CD4-positive, alpha-beta T cell treated with Interleukin-2 at 100 ng/mL for 4 hours (primary cell): Measurements from ENCODE around the gene ASB8.
"Not testable (repeated sequence)": the region's sequence is repeated elsewhere in the genome, so short reads cannot be mapped to it uniquely, and the experiment has no call there.

Experiments
- DNase-seq: peaks from one replicate; pipeline ENCODE4 v3.0.0-alpha.2; 2020; ENCODE audit warnings: low spot score

Gene ASB8

DNA sequence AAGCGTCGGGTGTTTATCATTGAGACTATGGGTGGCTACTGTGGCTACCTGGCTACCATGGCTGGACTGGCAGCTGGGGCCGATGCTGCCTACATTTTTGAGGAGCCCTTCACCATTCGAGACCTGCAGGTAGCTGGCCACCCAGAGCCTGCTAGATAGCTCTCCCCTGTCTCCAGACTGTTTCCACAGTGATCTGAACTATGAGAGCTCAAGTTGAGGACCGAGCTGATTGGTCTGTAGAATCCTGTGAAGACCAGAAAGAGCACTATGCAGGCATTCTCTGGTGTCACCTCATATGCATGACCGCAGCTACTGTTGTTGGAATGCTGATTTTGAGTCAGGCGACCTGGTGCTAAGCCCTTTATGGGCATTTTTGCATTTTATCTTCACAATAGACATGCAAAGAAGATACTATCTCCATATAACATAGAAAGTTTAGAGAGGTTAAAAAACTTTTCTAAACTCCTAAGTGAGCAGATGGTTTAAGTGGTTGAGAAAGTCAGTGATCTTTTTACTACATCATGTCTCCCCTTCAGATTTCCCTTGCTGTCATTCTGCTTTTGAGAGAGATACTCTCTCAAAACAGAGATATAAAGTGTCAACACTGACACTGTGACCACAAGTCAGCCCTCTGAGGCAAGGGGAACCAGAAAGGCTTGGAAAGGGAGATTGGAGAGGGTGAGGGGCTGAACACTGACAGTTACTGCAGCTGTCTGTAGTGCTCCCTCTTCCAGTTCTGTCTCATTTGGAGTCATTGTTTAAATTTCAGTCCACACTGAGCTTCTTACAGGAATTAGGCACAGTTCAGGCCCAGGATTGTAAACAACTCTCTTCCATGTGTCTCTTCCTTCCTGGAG lies 14.3 kb downstream of the ASB8 start:
- DNase-seq, result no peak

DNA sequence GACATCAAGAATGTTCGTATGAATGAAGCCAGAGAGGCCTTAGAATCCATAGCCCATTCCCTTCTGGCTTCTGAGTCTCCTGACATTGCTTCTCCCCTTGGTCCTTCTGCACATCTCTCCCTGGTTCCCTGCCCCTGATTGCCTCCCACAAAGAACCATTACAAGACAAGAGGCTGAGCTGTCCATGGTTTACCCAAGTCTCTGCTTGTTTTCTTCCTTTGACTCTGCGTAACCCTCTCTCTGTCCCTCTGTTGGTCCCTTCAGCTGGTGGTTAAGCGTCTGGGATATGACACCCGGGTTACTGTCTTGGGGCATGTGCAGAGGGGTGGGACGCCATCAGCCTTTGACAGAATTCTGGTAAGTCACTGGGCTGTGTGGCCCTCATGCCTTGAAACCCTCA lies 22.3 kb downstream of the ASB8 start:
- no peak for DNase-seq

DNA sequence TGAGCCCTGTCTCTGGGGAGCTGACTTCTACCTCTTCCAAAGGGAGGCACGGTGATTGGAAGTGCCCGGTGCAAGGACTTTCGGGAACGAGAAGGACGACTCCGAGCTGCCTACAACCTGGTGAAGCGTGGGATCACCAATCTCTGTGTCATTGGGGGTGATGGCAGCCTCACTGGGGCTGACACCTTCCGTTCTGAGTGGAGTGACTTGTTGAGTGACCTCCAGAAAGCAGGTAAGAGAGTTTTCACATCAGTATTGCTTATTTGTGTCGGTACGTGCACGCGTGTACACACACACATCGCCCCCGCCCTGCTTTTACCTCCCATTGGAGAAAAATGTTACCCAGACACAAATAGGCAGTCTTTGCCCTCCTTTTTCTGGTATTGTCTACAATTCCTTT lies 24.5 kb downstream of the ASB8 start:
- no peak for DNase-seq

DNA sequence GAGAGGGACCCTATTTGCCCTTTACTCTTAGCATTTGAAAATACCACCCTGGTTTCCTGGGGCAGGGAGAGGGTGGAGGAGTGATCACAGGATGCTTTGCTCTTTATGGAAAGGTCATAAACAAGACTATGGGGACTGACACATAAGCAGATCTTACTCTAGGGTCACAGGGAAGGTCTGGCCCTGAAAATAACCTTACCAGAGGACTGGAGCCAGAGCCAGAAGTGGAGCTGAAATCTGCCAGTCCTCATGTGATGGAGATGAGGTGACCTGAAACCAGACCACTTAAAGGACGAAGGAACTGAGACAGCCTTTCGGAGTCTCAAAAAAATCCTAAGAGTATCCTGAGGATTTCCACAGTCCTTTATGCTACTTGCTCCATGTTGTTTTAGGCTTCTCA lies 25.8 kb downstream of the ASB8 start:
- DNase-seq, result no peak

DNA sequence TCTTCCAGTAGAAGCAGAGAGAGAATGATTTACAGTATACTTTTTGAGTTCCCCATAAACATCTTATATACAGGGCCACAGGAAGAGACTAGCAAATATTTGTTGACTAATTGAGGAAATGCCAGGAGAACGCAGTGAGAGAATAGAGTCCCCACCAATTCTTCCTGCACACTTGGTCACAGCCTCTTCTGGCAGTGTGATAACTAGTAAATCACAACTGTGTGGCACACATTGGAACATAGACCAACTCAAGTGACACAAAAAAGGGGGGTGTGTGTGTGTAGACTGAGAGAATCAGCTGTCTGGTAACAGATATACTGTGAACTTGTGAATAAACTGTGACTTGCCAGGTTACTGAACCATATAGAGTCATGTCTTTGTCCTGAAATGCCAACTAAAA lies 27.9 kb downstream of the ASB8 start:
- no peak for DNase-seq

DNA sequence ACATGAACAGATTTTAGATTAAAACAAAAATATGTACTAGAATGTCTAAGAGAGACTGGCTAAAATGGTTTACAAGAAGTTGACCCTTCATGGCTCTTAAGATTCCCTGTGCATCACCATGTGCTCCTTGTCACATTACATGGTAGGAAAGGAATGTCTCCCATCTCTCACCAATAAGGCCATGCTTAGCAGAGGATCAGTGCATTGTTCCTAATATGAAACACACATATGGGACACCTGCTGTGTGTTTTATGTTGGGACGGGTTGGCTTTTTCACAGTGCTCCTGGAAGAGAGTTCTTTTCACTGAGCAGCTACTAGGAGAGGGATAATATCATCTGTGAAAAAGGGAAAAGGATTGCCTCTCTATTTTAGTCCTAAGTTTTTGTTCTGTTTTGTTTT lies 28.5 kb downstream of the ASB8 start:
- no peak for DNase-seq

DNA sequence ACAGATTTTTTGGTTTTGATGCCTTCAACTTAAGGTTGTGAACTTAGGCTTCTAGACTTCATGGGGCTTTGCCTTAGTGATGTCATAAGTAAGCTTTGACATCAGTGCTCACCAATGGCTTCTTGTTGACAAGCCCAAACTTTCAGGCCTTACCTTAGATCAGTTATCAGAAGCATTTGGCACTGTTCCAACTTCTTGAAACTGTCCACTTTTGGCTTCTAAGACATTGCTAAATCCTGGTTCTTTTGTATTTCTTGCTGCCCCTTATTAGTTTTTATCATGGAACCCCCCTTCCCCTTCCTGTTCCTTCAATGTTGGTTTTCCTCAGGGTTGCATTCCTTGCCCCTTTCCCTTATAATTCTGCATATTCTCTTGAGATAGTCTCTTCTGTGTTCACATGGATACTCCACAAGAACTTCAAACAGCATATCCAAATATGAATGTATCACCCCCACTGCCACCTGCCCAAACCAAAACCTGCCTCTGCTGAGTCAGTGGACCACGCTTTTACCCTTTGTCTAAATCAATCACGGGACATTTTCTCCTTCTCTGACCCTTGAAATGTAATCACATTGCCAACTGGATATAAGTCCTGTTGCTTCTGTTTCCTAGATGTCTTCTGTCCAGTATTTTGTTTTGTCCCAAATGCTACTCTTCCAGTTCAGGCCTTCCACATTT lies 30.2 kb downstream of the ASB8 start:
- DNase-seq, result no peak

DNA sequence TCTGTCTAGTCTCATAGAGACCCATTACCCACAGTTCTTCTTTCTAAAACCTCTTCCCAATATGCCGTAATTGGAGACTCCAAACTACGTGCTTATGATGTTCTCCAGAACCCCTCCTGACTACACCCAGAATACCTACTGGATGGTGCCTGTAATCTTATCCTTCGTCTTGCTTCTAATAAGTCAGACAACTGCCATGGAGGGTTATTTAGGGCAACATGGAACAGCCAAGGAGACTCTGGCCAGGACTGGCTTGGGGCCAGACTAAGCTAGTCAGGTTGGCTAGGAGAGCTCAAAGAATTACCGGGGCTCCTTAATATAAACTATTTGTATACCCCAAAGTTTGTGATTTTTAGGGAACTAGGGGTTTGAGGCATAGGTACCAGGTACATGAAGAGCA lies 31.3 kb downstream of the ASB8 start:
- DNase-seq, result no peak

DNA sequence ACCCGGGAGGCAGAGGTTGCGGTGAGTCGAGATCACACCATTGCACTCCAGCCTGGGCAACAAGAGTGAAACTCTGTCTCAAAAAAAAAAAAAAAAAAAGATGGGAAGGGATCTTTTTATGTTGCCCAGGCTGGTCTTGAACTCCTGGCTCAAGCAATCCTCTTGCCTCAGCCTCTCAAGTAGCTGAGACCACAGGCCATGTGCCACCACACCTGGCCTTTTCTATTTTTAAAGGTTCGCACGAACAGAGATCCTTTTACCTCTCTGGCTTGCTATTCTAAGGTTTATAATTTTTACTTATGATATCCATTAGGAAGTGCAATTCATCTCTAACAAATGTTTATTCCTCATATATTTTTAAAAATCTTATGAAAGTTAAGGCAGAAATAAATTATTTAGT lies 31.8 kb downstream of the ASB8 start:
- DNase-seq, result not testable (repeated sequence)

DNA sequence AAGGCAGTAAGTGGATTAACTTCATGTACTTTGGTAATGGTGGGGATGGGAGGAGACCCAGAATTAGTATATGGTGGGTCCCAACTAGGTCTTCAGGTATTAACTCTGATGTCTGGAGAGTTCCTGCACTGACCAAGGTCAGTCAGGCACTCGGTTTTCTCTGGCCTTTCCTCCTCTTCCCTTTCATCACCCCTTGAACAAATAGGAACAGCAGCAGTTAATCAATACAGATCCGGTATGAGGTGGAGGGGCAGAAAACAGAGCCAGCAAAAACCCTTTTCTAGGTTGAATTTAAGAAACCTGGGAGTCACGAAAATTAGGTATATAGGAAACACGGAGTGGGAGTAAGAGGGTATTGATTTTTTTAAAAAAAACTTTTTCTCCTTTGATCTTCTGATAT lies 34.1 kb downstream of the ASB8 start:
- no peak for DNase-seq

DNA sequence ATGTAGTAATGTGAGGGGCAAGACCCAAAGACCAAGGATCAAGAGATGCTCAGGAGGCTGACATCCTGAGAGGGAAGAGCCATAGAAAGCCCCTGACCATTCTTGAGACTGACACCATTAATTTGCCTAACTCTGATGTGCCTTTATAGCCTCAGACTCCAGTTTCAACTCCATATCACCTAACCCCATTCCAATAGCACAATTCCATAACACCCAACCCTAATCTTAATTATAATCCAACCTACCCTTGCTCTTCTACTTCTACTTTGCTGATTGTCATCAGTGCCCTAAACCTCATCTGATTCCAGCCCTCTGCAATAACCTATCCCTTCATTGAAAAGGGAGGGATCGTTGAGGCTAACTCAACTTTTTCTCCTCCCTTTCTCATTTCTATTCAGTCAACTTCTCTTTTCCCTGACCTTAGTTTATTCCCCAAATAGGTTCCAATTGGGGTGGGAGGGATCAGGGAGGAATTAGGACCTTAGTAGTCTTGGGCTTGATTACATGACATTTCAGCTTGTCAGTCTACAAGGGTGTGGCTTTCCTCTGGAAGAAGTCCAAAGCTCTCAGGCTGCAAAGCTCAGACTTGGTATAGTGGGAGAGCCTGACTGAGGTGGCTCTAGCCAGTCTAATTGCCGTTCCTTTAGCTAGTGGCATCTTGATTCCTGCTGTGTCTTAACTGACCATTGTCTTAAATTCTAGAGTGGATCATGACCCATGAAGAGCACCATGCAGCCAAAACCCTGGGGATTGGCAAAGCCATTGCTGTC lies 35.1 kb downstream of the ASB8 start:
- no peak for DNase-seq

DNA sequence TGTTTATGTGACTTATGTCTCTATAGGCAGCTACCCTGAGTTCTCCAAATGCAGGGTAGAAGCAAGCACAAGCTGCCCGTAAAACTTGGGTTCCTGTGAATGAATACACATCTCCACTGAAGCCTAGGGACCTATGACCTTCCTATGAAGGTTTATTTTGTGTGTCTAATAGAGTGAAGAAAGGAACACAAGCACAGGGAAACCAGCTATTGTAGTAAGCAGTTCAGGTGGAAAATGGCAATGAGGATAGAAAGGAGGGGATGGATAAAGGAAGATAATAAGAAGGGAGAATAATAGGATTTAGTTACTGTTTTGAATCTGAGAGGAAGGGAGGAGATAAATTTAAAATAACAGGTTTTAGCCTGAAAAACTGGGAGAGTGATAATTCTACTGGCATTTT lies 35.8 kb downstream of the ASB8 start:
- no peak for DNase-seq

DNA sequence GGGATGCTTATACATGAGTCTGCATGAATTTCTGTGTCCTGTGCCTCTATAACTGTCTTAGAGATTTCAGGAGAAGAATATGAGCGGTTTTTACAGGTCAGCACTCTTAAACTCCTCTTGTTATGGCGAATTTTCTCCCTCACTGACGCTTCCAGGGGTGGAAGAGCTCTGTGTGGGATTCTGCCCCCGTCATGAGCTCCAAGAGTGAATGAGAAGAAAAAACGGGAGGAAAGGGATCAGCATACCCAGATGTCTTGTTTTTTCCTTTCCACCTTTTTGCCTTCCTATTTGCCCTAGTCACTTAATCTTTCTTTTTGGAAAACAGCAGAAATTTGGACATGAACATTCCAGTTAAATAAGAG lies 37.5 kb downstream of the ASB8 start:
- DNase-seq, result no peak

DNA sequence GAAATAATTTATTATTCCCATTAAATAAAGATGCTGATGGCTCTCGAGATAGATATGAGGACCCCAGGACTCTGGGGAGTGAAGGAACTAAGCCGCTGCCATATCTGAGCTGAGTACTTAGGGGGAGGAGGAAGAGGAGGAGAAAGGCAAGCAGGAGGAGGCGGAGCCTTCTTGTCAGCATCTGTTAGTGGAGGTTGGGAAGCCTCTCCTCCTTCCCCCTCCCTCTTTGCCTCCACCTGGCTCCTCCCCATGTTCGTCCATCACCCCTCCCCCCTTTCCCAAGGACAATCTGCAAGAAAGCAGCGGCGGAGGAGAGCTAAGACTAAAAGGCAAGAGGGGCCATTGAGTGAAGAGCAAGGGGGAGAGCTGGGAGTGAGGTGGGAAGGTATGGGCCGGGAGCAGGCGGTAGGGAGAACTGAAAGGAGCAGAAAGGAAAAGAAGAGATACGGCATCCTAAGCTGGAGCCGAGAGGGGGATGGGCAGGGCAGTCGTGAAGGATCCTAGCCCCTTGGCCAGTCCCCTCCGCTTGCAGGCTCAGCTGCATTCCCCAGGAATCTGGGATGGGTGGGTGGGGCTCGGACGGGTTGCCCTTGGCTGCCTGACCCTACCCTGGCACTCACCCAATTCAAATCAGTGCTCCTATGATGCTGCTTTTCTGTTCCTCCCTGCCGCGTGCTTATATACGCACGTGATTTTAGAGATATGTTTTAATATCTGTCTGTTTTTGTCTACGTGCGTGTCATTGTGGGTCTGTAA lies 38.1 kb downstream of the ASB8 start, which contains the start of gene PFKM:
Gene PFKM (plus strand): TSS at position 287 of the 756 bp plus-strand sequence. CDS start 3,411 bp downstream, outside the sequence.
- DNase-seq, result peak; percentile 68

DNA sequence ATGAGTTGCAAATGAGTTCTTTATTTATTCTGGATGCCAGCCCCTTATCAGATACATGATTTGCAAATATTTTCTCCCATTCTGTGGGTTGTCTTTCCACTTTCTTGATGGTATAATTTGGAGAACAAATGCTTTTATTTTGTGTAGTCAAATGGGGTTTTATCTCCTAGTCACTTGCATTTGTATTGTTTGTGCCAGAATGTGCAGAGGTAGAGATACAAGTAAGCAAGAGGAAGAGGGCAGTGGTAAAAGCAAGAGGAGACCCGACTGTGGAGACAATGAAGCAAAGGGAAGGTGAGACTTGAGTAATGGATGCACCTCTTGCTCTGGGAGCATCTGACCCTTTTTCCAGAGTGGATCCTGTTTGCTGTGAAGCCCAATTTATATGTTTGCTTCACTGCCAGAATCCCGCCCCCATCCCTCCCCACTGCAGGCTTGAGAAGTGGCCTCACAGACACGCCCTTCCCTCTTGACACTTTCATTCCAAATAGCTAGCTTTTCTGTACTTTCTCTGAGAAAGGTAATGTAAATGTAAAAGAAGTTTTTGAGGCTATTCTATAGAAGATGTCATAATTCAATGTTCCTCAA lies 38.9 kb downstream of the ASB8 start:
- no peak for DNase-seq

DNA sequence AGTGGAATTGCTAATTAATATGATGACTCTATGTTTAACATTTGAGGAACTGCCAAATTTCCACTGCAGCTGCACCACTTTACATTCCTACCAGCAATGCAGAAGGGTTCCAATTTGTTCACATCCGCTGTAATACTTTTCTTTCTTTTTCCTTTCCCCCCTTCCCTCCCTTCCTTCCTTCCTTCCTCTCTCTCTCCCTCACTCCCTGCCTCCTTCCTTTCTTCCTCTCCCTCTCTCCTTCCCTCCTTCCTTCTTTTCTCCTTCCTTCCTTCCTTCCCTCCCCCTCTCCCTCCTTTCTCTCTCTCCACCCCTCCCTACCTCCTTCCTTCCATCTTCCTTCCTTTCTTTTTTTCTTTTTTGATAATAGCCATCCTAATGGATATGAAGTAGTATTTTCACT lies 41.4 kb downstream of the ASB8 start:
- DNase-seq, result no peak

DNA sequence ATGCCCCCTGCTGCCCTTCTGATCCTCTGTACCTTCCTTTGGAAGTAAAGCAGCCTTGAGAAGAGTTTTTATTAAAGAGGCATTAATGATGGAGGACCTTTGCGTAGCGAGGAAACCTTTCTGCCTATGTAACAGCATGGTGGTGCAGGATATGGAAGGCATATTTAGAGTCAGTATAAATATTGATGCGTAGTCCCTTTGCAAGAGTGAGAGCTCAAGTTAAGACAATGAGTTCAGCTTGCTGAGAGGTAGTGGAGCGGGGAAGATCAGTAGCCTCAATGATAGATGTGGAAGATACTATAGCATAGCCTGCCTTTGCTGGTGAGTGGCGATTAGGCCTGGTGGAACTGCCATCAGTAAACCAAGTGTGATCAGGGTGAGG lies 46.0 kb downstream of the ASB8 start:
- not testable (repeated sequence) for DNase-seq

DNA sequence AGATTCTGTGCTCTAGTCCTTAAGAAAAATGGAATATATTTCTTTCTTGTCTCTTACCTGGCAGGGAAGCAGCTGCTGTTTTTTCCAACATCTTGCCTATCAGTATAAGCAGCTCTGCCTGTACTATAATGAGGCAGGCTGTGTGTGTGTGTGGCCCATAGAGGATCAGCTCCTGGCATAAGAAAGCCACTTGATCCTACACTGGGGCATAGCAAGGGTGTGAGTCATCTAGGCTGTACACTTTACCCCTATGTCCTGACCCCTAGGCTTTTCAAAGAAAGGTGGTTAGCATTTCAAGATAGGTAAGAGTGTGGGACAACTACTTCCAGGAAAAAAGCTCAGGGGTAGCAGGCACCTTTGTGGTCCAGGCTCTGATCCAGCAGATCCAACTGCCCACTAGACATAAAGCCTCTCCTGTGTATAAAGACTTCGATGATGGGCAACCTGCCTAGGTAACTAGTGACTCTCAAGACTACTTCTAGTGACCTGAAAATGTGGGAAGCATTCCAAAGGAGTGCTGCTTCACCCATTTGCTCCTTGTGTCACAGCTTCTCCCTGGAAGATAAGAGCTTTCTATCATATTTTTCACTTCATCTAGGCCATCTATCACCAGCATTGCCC lies 46.5 kb downstream of the ASB8 start:
- no peak for DNase-seq

DNA sequence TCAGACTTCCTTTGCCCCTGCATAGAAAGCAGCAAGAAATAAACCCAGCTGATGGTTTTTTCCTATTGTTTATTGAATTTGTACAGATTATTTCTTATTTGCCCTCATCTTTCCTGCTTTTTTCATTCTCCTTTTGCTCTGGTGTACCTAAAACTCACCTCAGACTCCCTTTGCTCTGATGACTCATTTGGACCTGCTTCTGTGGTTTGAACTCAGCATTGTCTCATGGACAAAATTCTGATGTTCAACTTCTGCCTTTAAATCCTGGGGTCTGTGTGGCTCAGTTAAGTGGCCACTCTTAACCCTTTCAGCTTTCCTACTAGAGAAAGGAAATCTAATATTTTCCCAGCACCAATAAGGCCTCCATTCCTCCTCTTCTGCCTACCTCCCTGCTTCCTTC lies 47.9 kb downstream of the ASB8 start:
- no peak for DNase-seq

DNA sequence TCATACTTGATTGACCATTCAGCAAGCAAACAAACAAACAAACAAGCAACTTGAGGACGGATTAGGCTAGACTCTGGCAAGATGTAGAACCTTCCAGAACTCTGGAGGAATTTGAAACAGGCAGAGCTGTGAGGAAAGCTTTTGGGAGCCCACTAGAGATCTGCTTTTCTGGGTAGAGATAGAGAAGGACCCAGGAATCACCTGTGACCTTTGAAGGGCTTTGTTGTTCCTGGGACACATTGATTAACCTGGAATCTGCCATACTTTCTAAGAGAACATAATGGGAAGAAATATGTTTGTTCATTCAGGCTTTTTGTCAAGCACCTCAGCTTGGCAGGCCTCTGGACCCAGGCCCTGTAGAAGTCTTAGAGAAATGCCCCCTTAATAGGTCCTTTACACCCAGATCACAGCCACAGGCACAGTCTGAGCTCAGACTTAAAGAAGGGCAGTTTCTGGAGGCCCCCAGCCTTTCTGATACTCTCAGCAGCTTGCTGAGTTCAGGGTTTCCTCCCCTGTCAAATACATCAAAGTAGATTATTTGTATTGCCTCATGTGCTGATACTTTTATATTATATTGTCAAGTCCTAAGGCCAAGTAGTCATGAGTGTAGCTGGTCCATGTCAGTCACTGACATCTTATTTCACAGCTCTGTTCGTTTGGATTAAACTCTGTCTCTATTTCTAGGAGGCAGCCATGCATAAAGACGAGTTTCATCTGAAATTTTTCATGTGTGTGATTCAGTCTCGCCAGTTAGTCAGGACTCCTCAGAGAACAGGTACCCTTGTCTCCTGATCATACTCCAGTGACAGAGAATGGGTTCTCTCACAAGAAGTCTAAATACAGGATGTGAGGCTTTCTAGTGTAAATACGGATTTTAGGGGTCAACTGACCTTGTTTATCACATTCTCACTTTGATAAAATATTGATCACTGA lies 50.4 kb downstream of the ASB8 start:
- DNase-seq, result no peak
